AG04449 (cell line): ENCODE data around the gene ILF2.
A peak's percentile ranks its signal among the peaks of the same experiment; 100 is the strongest.

Experiments
- CTCF ChIA-PET: fragments of 350-600 bp; formaldehyde crosslinking; extraction: SDS; loops from one replicate; lab custom pipeline; 2021; ENCODE audit warnings: antibody characterized with exemption; lab: Yijun Ruan, JAX
- POLR2A ChIA-PET: fragments of 400-600, 350-600 bp; formaldehyde crosslinking; extraction: SDS; loops from one replicate; lab custom pipeline; 2020; ENCODE audit warnings: antibody characterized with exemption, inconsistent platforms; lab: Yijun Ruan, JAX
- DNase-seq: peaks from one replicate; pipeline ENCODE4 v3.0.0-alpha.2; 2010; ENCODE audit warnings: low read depth, low spot score
- H3K4me3 ChIP-seq: 2 replicates; pipeline ENCODE4 v1.5.1; 2011; ENCODE audit warnings: low read depth, mild to moderate bottlenecking, control low read depth, low read length
- CTCF ChIP-seq: IDR thresholded peaks from one replicate; pipeline ENCODE4 v1.5.1; 2011; ENCODE audit warnings: mild to moderate bottlenecking, moderate library complexity, low read length, control low read depth, inconsistent platforms; ENCODE audit not compliant: insufficient read depth; ENCODE audit errors: missing control alignments

ILF2 gene

GRCh38 chr1:153631047-153632022 lies 39.5 kb downstream of the ILF2 start:
- DNase-seq: peak; percentile 17
- POLR2A ChIA-PET: interaction anchor here (0.6 to 1.3 kb wide), 4 partner anchors 23 to 359 kb away, joined by 3 read pairs; partner anchors contain the start of genes RPS27 and S100A6
- CTCF ChIA-PET: interaction anchor here (0.8 to 14.0 kb wide), 7 partner anchors 15 to 355 kb away, joined by 3 to 178 read pairs (median 56); partner anchors contain the start of genes ILF2, RAB13, S100A14 and S100A16
- TF ChIP-seq CTCF: no peak
- H3K4me3 ChIP-seq: no peak overlapping the region

GRCh38 chr1:153630384-153630783 lies 40.4 kb downstream of the ILF2 start:
- TF ChIP-seq CTCF: no peak
- DNase-seq: no peak
- CTCF ChIA-PET: interaction anchor here (0.7 to 14.0 kb wide), 7 partner anchors 14 to 356 kb away, joined by 3 to 178 read pairs (median 56); partner anchors contain the start of genes ILF2, RAB13, S100A14 and S100A16
- H3K4me3 ChIP-seq: no peak overlapping the region
- POLR2A ChIA-PET: interaction anchor here (0.6 to 1.3 kb wide), 3 partner anchors 22 to 360 kb away, joined by 3 read pairs; partner anchors contain the start of genes RPS27 and S100A6

- no peak for TF ChIP-seq CTCF
- CTCF ChIA-PET: interaction anchor here (0.7 to 14.0 kb wide), 6 partner anchors 13 to 356 kb away, joined by 3 to 178 read pairs (median 58); partner anchors contain the start of genes RAB13, S100A14, S100A16 and S100A6
- DNase-seq: no peak
- POLR2A ChIA-PET: interaction anchor here (1.3 to 1.9 kb wide), 2 partner anchors 17 to 360 kb away, joined by 3 to 7 read pairs; partner anchors contain the start of genes RPS27 and S100A16
- H3K4me3 ChIP-seq: no peak overlapping the region
Observed at GRCh38 chr1:153629971-153630370, 40.8 kb downstream of the ILF2 start.

GRCh38 chr1:153629343-153629665 lies 41.5 kb downstream of the ILF2 start:
- no peak overlapping the region for H3K4me3 ChIP-seq
- no peak for DNase-seq
- no peak for TF ChIP-seq CTCF
- POLR2A ChIA-PET: interaction anchor here (1.9 kb wide), 1 partner anchor 16 kb away, joined by 7 read pairs; the partner anchor contains the start of gene S100A16
- CTCF ChIA-PET: interaction anchor here (6.0 to 14.0 kb wide), 4 partner anchors 13 to 120 kb away, joined by 56 to 178 read pairs (median 65); partner anchors contain the start of genes S100A14, S100A16 and S100A6

GRCh38 chr1:153628638-153629342 lies 42.0 kb downstream of the ILF2 start:
- POLR2A ChIA-PET: interaction anchor here (1.9 kb wide), 1 partner anchor 16 kb away, joined by 7 read pairs; the partner anchor contains the start of gene S100A16
- CTCF ChIA-PET: interaction anchor here (1.4 to 14.0 kb wide), 8 partner anchors 12 to 276 kb away, joined by 3 to 178 read pairs (median 35); partner anchors contain the start of genes S100A14, S100A16 and S100A6
- H3K4me3 ChIP-seq: no peak overlapping the region
- no peak for TF ChIP-seq CTCF
- DNase-seq: no peak
